Heart right ventricle (tissue), 16 donors: ENCODE measurements around the gene CRP. TPM values are rescaled to one million over a fixed set of nuclear protein-coding genes. Genes with fewer than 3 reads are reported as not detected.

Source experiments
- ATAC-seq, 8 donors: fragments of 200-7000 bp; cut with Tn5 transposase; one replicate each; pipeline ENCODE4 v1.9.1; 2020; ENCODE audit warnings: mild to moderate bottlenecking in 8 of 8, moderate library complexity in 8 of 8, moderate number of reproducible peaks in 1 of 8
- DNase-seq, 2 donors: peaks; one replicate each; pipeline ENCODE4 v3.0.0-alpha.2; 2020
- H3K27ac ChIP-seq, 10 donors: fragments of 200-600 bp; sonication (generic) in 2 of 10; one replicate each; pipeline versions ENCODE4 v1.5.0 to v1.8.0; 2020 to 2022; ENCODE audit warnings: mild to moderate bottlenecking in 3 of 10
- H3K27me3 ChIP-seq, 7 donors: fragments of 200-600 bp; one replicate each; pipeline ENCODE4 v1.8.0; 2021 to 2022; ENCODE audit warnings: mild to moderate bottlenecking in 2 of 7
- H3K36me3 ChIP-seq, 9 donors: fragments of 200-600 bp; sonication (generic) in 1 of 9; one replicate each; pipeline versions ENCODE4 v1.5.0 to v1.8.0; 2020 to 2022; ENCODE audit warnings: mild to moderate bottlenecking in 2 of 9
- H3K4me1 ChIP-seq, 9 donors: fragments of 200-600 bp; sonication (generic) in 1 of 9; one replicate each; pipeline versions ENCODE4 v1.5.0 to v1.8.0; 2020 to 2022; ENCODE audit warnings: mild to moderate bottlenecking in 4 of 9
- H3K4me3 ChIP-seq, 10 donors: fragments of 200-600 bp; sonication (generic) in 2 of 10; one replicate each; pipeline versions ENCODE4 v1.5.0 to v1.8.0; 2020 to 2022; ENCODE audit warnings: mild to moderate bottlenecking in 7 of 10, moderate library complexity in 2 of 10
- H3K9me3 ChIP-seq, 11 donors: fragments of 200-600 bp in 10 of 11; sonication (generic) in 2 of 11; one replicate each; pipeline versions ENCODE4 v1.5.0 to v1.8.0; 2013 to 2022; ENCODE audit warnings: mild to moderate bottlenecking in 2 of 11, control low read depth in 1 of 11, moderate library complexity in 1 of 11
- WGBS, 2 donors: extraction: QIAGEN DNeasy Blood & Tissue Kit; methylation state at CpG; one replicate each; pipeline ENCODE4 v1.1.7; 2013; ENCODE audit warnings: inconsistent platforms in 1 of 2; 5-methylcytosine and 5-hydroxymethylcytosine counted together
- intact Hi-C, 10 donors: fragments of 100-400 bp; cut with DNase I; formaldehyde crosslinking; loops; one replicate each; pipeline versions ENCODE4 v1.11.1 to v1.14.2; 2022
- polyA plus RNA-seq, 2 donors: library from polyadenylated mRNA; stranded (reverse); fragments of 200-250 nt; gene quantifications; one replicate each; pipeline ENCODE4 v1.2.3, GENCODE V29; 2013
- total RNA-seq, 10 donors: library from RNA; stranded (reverse); fragmentation: NEBNext Ultra II Directional in 3 of 10; extraction: Animal tissue kit (Norgen Biotek cat#: 25700) in 3 of 10; gene quantifications; one replicate each; pipeline versions ENCODE4 v1.2.1 to v1.2.4, GENCODE V29; 2021 to 2023
- TF ChIP-seq, protein P1 (sequence below), 9 donors: fragments of 200-600 bp; sonication (generic) in 2 of 9; IDR thresholded peaks; one replicate each; pipeline versions ENCODE4 v1.5.0 to v1.8.0; 2021 to 2022; ENCODE audit warnings: antibody characterized with exemption in 9 of 9, mild to moderate bottlenecking in 5 of 9, moderate library complexity in 1 of 9
- donor health status: Arrhythmogenic right ventricular cardiomyopathy.
- donor health status: ischemic (EF 13 %, LVEDD 7.1; RV severe dilation, severe dysfunction).
- donor health status: healthy with polysubstance abuse.
- donor health status: DM: no; HTN: yes; CAD: no.
- donor health status: DM: no; HTN: no; CAD: no.
- donor health status: ischemic (EF 25% LVEDD 6.9; RV normal size, moderate dysfunction).
- donor health status: ischemic (EF 25% LVEDD 5.7; RV mildly dilated, moderate dysfunction).
- donor health status: healthy.
- donor health status: DM: yes; HTN: yes; CAD: no.
- donor health status: Ischemic cardiomyopathy.
- donor health status: ischemic (EF 35%, LVEDD 5.7; RV mildly dilated, moderate dysfunction).
- donor health status: nonischemic (EF 11% LVEDD 7.7; RV severe dilation, severe dysfunction).
- donor health status: DM: yes; HTN: yes; CAD: no.
- donor health status: PGD.
- donor health status: ischemic (EF 29% LVEDD 5.4; RV normal size, mild dysfunction).
- donor health status: nonischemic (EF 23%, LVEDD 6.1; RV moderate dilation, normal function).

Gene CRP
- total and polyA plus RNA-seq, 12 donors: 0.26 to 0.61 TPM; not detected in 10

DNA sequence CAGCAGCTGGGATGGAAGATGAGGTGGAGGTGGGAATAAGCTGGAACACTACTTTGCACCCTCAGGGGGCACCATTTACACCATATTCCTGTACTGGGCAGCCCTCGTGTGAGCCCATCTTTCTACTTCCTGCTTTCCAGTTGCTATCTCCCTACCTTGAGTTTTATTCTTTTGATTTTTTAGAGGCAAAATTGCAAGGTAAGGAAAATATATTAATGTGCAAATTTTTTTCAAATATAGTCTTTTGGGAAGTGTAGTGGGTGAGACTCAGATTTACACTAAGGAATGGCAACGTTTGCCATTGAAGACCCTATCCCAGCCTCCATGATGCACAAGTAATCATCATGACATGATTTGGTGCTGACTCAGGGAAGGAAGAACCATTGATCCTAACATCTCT lies 35.2 kb upstream of the CRP start:
- no peak for ATAC-seq
- H3K27ac ChIP-seq: no peak overlapping the region
- DNase-seq: no peak
- WGBS, 2 donors: 64 to 74% methylated on average over 2 of the region's 2 CpGs
- TF ChIP-seq, protein P1, sequence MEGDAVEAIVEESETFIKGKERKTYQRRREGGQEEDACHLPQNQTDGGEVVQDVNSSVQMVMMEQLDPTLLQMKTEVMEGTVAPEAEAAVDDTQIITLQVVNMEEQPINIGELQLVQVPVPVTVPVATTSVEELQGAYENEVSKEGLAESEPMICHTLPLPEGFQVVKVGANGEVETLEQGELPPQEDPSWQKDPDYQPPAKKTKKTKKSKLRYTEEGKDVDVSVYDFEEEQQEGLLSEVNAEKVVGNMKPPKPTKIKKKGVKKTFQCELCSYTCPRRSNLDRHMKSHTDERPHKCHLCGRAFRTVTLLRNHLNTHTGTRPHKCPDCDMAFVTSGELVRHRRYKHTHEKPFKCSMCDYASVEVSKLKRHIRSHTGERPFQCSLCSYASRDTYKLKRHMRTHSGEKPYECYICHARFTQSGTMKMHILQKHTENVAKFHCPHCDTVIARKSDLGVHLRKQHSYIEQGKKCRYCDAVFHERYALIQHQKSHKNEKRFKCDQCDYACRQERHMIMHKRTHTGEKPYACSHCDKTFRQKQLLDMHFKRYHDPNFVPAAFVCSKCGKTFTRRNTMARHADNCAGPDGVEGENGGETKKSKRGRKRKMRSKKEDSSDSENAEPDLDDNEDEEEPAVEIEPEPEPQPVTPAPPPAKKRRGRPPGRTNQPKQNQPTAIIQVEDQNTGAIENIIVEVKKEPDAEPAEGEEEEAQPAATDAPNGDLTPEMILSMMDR (IDR thresholded peaks at IDR 0.05): no peak
- H3K9me3 ChIP-seq: no peaks in the 10 kb centered on the region
- no peaks in the 10 kb centered on the region for H3K36me3 ChIP-seq
- no peaks in the 10 kb centered on the region for H3K27me3 ChIP-seq
- peaks cover 0 to 26% (median 7%) of the 10 kb centered on the region in 9 donors for H3K4me1 ChIP-seq
- H3K4me3 ChIP-seq: no peak overlapping the region
- intact Hi-C loops: no loop called here

DNA sequence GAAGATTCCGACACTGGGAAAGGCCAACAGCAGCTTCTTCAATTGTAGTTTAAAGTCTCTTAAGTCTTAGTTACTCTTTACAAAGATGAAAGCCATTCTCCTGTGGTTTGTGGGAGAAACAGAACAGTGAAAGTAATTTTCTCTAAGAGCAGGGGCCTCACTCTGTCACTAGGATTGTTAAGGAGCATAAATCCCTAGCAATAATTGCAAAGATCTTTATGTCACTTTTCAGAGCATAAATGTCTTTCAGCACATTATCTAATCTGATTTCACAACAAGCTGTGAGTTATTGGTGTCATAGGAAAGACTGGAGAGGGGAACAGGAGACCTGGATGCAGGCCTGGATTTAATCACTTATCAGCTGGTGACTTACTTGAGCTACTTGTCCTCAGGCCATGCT lies 34.0 kb upstream of the CRP start:
- Histone ChIP-seq H3K36me3 (no peaks in the 10 kb centered on the region), H3K4me1 (peaks cover 0 to 20% (median 7%) of the 10 kb centered on the region in 9 donors), H3K9me3 (no peaks in the 10 kb centered on the region), H3K27ac (no peak overlapping the region), H3K4me3 (no peak overlapping the region), H3K27me3 (no peaks in the 10 kb centered on the region)
- intact Hi-C loops: no loop called here
- ATAC-seq (no peak), DNase-seq (no peak)
- TF ChIP-seq, protein P1 (IDR thresholded peaks at IDR 0.05): no peak
- WGBS, 2 donors: 90 to 94% methylated on average over 1 of the region's 1 CpG

DNA sequence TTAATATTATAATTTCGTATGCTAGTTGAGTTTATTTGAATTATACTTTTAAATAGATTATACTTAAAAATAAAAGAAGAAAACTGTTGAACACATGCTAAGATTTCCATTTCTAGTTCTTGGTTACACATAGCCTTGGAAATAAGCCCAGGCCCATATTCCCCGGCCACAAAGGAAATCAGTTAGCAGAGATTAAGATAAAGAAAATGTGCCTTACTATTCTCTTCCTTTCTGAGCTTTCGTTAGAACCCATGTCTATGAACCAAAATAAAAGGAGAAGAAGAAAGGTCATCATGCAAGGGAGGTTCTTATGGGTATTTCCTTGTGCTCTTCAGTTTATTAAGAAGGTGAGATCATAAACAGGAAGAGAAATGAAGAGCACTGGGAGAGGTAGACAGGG lies 32.3 kb upstream of the CRP start:
- 46 to 68% methylated on average over 3 of the region's 3 CpGs for WGBS, 2 donors
- H3K27me3 ChIP-seq: no peaks in the 10 kb centered on the region
- ATAC-seq (no peak), DNase-seq (no peak)
- no peaks in the 10 kb centered on the region for H3K36me3 ChIP-seq
- no peak overlapping the region for H3K4me3 ChIP-seq
- H3K27ac ChIP-seq: peak overlapping the region in 1 of 10 donors; percentile 6
- TF ChIP-seq, protein P1 (IDR thresholded peaks at IDR 0.05): no peak
- H3K4me1 ChIP-seq: peaks cover 0 to 8% (median 0%) of the 10 kb centered on the region in 9 donors
- H3K9me3 ChIP-seq: peaks cover 0 to 14% (median 0%) of the 10 kb centered on the region in 11 donors
- intact Hi-C loops: no loop called here

DNA sequence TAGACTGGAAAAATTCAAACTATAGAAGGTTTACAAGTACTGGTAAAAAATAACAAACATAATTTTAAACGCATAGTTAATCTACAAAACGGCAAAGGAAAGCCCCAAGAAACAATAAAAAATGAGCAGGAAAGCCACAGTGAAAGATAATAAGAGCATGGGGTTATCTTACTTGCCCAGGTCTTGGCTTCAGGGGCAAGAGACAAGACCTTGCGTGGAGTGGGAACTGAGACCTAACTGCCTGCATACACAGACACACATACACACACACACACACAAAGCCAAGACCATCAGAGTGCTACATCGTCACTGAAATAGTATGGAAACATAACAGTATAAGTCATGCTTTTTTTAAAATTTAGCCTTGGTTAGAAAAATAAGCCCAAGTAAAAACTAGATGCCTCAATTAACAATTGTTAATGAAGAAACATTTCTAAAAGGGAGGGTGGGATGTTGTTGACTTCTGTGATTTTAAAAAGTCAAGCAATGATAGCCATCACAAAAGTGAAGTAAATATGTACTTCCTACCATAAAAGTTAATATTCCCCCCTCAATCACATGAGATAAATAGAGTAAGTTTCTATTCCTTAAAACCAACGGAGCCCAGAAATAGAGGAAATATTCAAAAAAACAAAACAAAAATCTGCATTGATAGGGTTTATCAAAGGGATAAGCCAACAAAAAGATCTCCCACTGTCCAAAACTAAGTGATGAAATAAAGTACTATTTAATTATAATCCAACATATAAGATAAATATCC lies 29.4 kb upstream of the CRP start:
- Histone ChIP-seq H3K27ac (no peak overlapping the region), H3K27me3 (no peaks in the 10 kb centered on the region), H3K9me3 (peaks cover 0 to 15% (median 0%) of the 10 kb centered on the region in 11 donors), H3K36me3 (no peaks in the 10 kb centered on the region), H3K4me3 (no peak overlapping the region), H3K4me1 (peaks cover 0 to 8% (median 0%) of the 10 kb centered on the region in 9 donors)
- intact Hi-C loops: no loop called here
- 72 to 79% methylated on average over 5 of the region's 5 CpGs for WGBS, 2 donors
- ATAC-seq: no peak
- TF ChIP-seq, protein P1 (IDR thresholded peaks at IDR 0.05): no peak
- DNase-seq: no peak
